ENCODE data around the gene FILIP1L.

Gene FILIP1L

DNA sequence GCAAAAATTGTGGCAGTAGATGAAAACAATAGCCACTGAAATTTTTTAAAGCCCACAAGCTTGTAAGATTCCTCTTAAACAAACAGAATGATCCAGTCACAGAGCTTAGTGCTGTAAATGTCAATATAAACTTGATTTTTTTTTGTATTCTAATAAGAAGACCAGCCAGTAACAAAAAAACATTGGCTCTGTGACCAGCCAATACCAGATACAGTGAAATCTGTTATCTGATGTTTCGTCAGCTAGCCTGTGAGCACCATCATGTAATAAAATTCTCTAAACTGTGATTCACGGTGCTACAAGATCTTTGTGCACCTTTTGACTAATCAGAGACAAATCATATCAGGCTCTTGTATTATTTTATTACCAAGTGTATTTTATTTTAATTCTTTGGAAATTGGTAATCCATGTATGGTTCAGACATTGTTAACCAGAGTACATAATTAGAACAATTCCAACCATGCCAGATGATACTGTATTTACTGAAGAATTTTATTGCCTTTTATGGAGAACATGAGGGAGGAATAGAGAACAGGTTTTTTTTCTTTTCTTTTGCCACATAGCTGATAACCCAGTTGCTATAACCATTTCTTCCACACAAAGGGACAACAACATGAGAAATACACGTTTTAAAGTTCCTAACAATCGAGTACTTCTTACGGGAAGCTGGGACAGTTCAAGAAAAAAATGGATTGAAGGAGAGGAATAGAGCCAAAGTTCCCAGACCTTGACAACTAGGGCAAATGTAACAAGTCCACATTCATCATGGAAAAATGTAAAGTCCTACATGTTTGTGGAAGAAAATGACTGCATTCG is 71.9 kb downstream of the FILIP1L start:
- DNase-seq (ENCODE audit: low spot score), result no peak

- peak; percentile 35 for DNase-seq (ENCODE audit: low spot score)
Observed at GRCh38 chr3:100041328-100041749, 73.0 kb downstream of the FILIP1L start.

DNA sequence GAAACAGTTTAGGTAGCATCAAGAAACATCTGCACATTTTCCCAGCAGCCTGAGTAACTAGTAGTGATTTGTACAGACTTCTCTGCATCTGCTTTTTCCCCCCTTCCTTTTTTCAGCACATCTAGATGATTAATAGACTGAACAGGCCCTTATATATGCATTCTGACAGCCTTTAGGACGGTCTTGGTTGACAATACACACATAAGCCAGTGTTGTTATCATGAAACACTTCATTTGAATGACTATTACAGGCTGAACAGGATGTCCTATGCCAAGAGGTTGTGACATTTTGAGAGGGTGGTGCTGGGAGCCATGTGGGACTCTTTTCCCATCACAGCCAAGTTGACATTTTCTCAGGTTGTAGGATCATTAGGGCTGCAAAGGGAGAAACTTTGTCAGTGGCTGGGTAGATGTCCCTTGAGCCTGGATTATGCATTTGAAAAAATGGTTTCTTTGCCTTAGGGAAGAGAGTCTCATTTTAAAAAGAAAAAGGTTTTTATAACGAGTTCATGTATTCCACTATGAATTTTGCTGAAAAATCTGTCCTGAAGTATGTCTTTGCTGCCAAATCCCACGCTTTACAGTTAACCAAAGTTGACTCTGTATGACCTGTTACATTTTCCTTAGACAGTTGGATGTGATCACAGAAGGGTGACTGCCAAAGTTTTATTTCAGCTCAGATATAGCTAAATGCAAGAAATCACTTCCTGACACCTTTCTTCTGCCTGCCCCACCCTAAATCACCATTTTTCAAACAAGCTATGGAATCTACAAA is 73.7 kb downstream of the FILIP1L start:
- DNase-seq (ENCODE audit: low spot score), result no peak

DNA sequence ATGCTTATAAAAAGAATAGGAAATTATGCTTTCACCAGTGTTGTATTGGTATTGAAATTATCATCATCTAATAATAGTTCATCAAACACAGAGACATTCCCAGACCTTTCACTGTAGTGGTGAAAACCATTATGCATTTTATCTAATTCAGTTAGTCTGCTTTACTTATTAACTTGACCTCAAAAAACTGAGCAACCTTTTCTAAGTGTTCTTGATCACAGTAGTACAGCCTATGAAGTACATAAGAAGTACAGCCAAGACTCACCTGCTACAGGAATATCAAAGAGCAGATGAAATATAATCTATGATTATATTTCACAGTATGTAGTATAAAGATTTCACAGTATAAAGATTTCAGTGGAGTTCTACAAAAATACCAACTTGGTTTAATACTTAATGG is 75.2 kb downstream of the FILIP1L start:
- no peak for DNase-seq (ENCODE audit: low spot score)

- no peak for DNase-seq (ENCODE audit: low spot score)
Observed at GRCh38 chr3:100033903-100034471, 80.3 kb downstream of the FILIP1L start.

DNA sequence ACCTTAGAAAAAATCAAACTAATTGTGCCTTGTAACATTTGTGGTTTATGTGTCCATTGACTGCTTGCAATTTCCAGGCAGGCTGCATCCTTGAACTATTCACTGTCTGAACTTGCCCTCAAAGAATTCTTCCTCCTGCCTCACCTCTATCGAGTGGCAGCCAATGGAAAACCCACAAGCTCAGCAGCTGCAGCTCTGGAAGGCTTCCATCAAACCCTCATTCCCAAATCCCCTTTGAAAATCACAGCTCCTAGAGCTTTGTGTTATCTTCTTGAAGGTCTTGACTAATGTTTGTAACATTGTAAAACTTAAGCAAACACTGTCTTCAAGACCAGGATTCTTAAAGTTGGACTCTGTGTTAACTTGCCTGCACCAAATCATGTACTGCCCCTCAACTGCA is 81.1 kb downstream of the FILIP1L start:
- DNase-seq (ENCODE audit: low spot score), result no peak

- no peak for DNase-seq (ENCODE audit: low spot score)
Observed at GRCh38 chr3:100032243-100032642, 82.1 kb downstream of the FILIP1L start.

DNA sequence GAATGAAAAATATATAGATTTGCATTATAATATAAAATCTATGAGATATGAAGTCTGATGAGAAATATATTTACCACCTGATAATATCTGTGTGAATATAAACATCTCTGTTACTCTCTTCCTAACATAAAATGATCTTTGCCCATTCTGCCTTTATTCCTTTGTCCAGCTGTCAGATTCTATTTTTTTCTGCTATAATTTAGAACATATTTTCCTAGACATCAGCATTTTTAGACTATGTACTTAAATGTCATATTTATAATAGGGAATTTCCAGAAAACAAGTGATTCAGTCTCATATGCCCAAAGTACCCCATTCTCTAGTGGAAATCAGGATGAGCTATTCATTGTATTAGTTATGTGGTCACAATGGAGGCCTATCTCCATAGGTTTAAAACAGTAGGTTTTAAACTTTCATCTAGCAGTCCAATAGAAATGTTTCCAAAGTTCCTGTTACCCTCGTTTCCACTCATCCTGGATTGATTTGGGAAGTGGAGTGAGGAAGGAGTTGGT is 83.3 kb downstream of the FILIP1L start:
- no peak for DNase-seq (ENCODE audit: low spot score)

DNA sequence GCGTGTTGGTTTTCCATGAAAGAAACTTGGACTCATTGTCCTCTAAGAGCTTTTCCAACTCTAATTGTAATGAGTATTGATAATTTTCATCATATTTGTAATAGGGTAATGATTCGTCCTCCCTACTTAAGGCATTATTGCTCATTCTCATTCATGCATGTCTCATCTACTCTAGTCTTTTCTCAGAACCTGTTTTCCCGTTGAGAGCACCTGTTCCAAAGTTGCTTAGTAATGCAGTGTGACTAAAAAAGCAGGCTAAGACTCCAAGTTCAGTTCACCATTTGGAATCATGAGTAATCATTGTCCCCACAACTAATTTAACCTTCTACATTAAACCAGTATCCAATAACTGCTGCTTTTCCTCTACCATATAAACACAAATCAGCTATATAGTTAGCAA is 84.0 kb downstream of the FILIP1L start:
- DNase-seq (ENCODE audit: low spot score), result no peak

- no peak for DNase-seq (ENCODE audit: low spot score)
Observed at GRCh38 chr3:100029689-100030088, 84.6 kb downstream of the FILIP1L start.

DNA sequence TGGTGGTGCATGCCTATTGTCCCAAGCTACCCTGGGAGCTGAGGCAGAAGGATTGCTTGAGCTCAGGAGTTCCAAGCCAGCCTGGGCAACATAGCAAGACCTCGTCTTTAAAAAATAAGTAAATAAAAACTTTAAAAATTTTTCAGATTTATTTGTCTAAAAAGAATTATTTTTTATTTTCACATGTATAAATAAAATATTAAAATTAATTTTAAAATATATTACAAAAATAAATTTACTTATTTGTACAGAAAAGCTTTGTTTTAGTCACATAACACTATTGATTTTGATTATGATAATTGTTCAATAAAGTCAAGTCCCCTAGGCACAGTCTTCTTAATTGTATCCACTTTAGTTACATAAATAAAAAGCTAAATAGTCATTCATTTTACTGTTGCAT is 85.2 kb downstream of the FILIP1L start:
- no peak for DNase-seq (ENCODE audit: low spot score)

- no peak for DNase-seq (ENCODE audit: low spot score)
Observed at GRCh38 chr3:100027321-100027720, 87.0 kb downstream of the FILIP1L start.

DNA sequence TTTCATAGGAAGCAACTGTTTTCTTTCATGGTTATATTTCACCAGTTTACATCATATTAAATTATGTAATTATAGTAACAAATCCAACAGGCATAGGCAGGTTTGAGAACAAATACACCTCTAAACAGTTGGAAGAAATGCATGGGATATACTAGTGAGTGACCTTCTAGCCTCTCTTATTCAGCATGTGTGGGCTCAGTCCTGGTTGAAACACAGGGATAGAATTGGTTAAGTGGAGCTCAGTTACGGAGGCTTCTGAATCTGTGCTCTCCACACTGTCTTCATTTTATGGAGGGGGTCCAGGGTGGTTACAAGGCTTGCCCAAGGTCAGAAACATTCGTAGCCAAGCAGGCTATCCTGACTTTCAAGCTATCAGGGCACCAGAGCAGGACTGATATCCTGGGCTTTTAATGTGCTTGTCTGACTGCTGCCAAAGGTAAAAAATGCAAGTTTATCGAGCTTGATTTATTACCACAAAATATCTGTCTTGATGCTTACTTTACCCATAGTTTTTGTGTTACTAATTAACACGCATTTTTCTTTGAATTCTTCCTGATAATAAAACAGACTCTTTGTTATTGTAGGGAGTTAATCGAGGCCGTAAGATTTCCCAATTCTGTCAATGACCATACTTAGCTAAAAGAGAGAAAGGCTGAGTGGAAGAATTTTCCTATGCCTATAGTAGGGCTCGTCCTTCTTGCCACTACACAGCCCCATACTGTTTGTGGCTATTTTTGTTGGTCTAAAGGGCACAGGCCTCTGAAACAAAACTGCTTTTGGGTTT is 89.6 kb downstream of the FILIP1L start:
- DNase-seq (ENCODE audit: low spot score), result no peak

DNA sequence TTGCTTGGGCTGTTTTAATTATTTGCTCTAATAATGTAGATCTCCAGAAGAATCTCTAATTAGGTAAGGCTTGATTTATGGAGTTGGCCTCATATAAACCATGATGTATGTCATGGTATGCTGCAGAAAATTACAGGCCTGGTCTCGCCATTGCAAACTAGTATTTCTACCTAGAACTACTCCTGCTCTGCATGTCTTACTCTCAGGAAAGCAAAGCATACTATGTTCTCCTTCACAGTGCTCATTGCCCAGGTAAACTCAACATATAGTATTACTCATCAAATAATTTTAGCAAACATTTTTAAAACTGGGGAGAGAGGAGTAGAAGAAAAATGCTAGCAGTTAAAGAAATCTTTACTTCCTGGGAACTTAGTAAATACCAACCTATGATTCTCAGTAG is 90.7 kb downstream of the FILIP1L start:
- DNase-seq (ENCODE audit: low spot score), result no peak

GRCh38 chr3:100023150-100023549 is 91.2 kb downstream of the FILIP1L start:
- DNase-seq (ENCODE audit: low spot score), result no peak

DNA sequence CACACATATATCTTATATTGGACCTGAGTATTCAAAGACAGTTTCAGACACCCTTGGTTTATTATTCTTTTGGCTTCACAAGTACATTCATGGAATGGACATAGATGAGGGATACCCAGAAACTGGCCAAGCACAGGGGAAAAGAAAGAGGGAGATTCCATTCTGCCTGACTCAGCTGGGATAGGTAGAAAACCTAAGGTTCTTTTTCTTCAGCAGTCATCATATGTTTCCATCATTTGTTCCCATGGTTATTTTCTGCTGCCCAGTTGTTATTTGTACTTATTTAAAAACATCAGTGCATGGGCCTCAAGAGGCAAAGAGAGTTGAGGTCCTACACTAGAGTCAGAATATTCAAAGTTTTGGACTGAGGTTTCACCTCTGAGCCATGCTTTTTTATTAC is 91.8 kb downstream of the FILIP1L start:
- no peak for DNase-seq (ENCODE audit: low spot score)

DNA sequence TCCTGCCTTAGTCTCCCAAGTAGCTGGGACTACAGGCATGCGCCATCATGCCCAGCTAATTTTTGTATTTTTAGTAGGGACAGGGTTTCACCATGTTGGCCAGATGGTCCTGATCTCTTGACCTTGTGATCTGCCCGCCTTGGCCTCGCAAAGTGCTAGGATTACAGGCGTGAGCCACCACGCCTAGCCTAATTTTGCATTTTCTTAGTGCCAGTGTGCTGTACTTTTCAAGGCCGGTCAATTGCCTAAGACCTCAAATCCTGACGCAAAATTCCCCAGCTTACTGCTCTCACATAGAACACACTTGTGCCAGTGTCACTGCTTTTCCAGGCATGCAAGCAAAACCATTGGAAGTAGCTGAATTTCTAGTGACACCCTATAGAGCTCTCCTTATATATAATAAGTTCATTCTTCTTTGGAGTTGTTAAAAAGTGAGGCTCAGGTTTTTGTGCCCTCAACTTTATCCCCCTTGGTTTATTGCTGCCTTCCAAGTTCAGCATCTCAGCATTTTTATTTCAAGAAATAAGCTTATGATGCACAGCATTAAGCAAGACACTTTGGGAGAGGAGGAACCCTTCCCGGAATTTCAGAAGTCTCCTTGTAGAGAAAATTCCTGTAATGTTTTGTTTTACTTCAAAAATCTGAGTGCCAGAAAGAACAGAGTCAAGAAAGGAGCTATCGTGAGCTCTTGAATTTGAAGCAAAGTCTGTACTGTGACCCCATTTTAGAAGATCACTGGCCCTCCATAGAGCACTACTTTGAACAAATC is 93.2 kb downstream of the FILIP1L start:
- no peak for DNase-seq (ENCODE audit: low spot score)

DNA sequence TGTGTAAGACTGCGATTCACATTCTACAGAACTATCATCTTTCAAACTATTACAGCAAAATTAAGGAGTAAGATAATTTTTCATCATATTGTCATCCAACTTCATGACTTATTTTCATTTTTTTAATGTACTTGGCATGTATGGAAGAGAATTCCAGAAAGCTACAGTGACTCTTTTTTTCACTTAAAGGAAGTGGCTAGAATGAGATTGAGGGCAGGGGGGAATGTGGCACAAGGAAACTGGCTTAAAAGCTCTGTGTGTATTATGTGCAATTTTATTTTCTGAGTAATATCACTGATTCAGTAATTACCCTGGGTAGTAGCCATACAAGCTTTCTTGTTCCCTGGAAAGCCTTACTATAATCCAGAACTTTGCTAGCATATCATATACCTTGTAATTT is 94.6 kb downstream of the FILIP1L start:
- DNase-seq (ENCODE audit: low spot score), result no peak

DNA sequence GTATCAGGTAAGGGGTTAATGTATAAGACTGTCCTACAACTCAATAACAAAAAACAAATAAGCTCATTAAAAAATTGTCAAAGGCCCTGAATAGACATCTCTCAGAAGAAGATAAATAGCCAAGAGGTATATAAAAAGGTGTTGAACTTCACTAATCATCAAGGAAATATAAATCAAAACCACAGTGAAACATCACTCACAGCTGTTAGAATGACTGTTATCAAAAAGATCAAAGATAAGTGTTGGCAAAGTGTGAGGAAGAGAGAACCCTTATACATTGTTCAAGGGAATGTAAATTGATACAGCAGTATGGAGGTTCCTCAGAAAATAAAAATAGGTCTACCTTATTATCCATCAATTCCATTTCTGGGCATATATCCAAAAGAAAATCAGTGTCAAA is 95.5 kb downstream of the FILIP1L start:
- DNase-seq (ENCODE audit: low spot score), result no peak

DNA sequence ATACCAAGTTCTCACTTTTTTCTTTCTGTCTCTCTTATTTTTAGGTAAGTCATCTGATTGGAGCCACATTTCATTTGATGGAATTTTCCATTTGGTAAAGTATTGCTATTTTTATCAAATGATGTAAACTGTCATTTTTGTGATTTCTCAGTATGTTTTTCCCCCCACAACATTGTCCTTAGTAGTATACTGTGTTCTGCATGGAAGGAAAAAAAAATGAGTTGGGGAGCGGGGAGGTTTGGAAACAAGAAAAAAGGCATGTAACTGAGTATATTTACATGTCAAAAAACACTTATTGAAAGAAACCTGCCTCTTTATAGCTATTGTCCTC is 104.2 kb downstream of the FILIP1L start:
- no peak for DNase-seq (ENCODE audit: low spot score)

- no peak for DNase-seq (ENCODE audit: low spot score)
Observed at GRCh38 chr3:100009276-100010086, 104.8 kb downstream of the FILIP1L start.
